HepG2 (cell line): ENCODE data around the gene NDOR1. TPM values are rescaled to one million over a fixed set of nuclear protein-coding genes. Genes with fewer than 3 reads are reported as not detected.

Experiments
- ATAD3A ChIP-seq: sonication (generic); formaldehyde crosslinking; IDR thresholded peaks from 2 replicates; pipeline ENCODE4 v1.4.0; 2020; ENCODE audit warnings: missing genetic modification reagents
- DNMT1 ChIP-seq: sonication (generic); formaldehyde crosslinking; IDR thresholded peaks from 2 replicates; pipeline ENCODE4 v1.5.1; 2020; ENCODE audit warnings: mild to moderate bottlenecking, missing genetic modification reagents
- FOXK2 ChIP-seq: fragments of 450-650 bp; IDR thresholded peaks from 2 replicates; pipeline ENCODE4 v1.6.1; 2016
- HNF4A ChIP-seq: sonication (generic); formaldehyde crosslinking; IDR thresholded peaks from 2 replicates; pipeline ENCODE4 v1.4.0; 2020; ENCODE audit warnings: missing genetic modification reagents
- HNRNPK ChIP-seq: fragments of 200-400 bp; formaldehyde crosslinking; IDR thresholded peaks from 2 replicates; pipeline ENCODE4 v1.6.1; 2018; ENCODE audit warnings: low read length, low read depth, moderate library complexity, mild to moderate bottlenecking; ENCODE audit not compliant: poor library complexity, severe bottlenecking
- MED13 ChIP-seq: sonication (generic); formaldehyde crosslinking; IDR thresholded peaks from 2 replicates; pipeline ENCODE4 v1.5.0; 2020; ENCODE audit warnings: missing genetic modification reagents
- NCOA2 ChIP-seq: sonication (generic); formaldehyde crosslinking; IDR thresholded peaks from 2 replicates; pipeline ENCODE4 v1.8.0; 2022; ENCODE audit warnings: inconsistent platforms
- PRMT3 ChIP-seq: sonication (generic); formaldehyde crosslinking; IDR thresholded peaks from 2 replicates; pipeline ENCODE4 v1.8.1; 2022; ENCODE audit warnings: low read depth, mild to moderate bottlenecking, moderate library complexity, missing genetic modification reagents, borderline replicate concordance
- SPEN ChIP-seq: sonication (generic); formaldehyde crosslinking; IDR thresholded peaks from 2 replicates; pipeline ENCODE4 v1.5.1; 2020; ENCODE audit warnings: low read depth, mild to moderate bottlenecking, missing genetic modification reagents
- SRSF1 ChIP-seq: fragments of 200-400 bp; formaldehyde crosslinking; optimal IDR thresholded peaks from 2 replicates; pipeline ENCODE3; 2017; ENCODE audit warnings: mild to moderate bottlenecking, low read depth, low read length, moderate library complexity
- TCF12 ChIP-seq, 2 experiments: fragments of 450-650 bp in 1 of 2; sonication (generic) in 1 of 2; formaldehyde crosslinking in 1 of 2; IDR thresholded peaks; 2 replicates each; pipeline versions ENCODE4 v1.6.1 to v1.8.0; 2017 to 2022; ENCODE audit warnings: antibody characterized with exemption in 1 of 2, mild to moderate bottlenecking in 1 of 2, missing genetic modification reagents in 1 of 2, moderate library complexity in 1 of 2
- ZBTB7B ChIP-seq: sonication (generic); formaldehyde crosslinking; IDR thresholded peaks from 2 replicates; pipeline ENCODE4 v1.4.0; 2020; ENCODE audit warnings: missing genetic modification reagents
- ZKSCAN1 ChIP-seq: fragments of 150-350 bp; IDR thresholded peaks from 2 replicates; pipeline ENCODE4 v1.6.1; 2014; ENCODE audit warnings: low read length
- ZNF160 ChIP-seq: sonication (generic); formaldehyde crosslinking; IDR thresholded peaks from 2 replicates; pipeline ENCODE4 v1.8.0; 2022; ENCODE audit warnings: mild to moderate bottlenecking, inconsistent platforms, missing genetic modification reagents
- ZNF263 ChIP-seq: sonication (generic); formaldehyde crosslinking; IDR thresholded peaks from 2 replicates; pipeline ENCODE4 v1.4.0; 2020; ENCODE audit warnings: missing genetic modification reagents
- ZNF329 ChIP-seq: sonication (generic); formaldehyde crosslinking; IDR thresholded peaks from 2 replicates; pipeline ENCODE4 v1.9.0; 2021; ENCODE audit warnings: low read depth, mild to moderate bottlenecking, missing genetic modification reagents
- ZNF430 ChIP-seq: sonication (generic); formaldehyde crosslinking; IDR thresholded peaks from 2 replicates; pipeline ENCODE4 v1.9.0; 2021; ENCODE audit warnings: mild to moderate bottlenecking, missing genetic modification reagents
- ZNF431 ChIP-seq: sonication (generic); formaldehyde crosslinking; IDR thresholded peaks from 2 replicates; pipeline ENCODE4 v1.9.0; 2022; ENCODE audit warnings: missing genetic modification reagents, low read depth, mild to moderate bottlenecking, borderline replicate concordance
- polyA plus RNA-seq, 8 experiments: library from polyadenylated mRNA; depleted of rRNA in 3 of 8; stranded (reverse) in 7 of 8; unstranded in 1 of 8; fragments of >200 nt; fragmentation: Illumina TruSeq in 4 of 8; extraction: Trizol in 4 of 8; gene quantifications; 2 replicates each; pipeline versions ENCODE4 v1.2.1 to v1.2.3, GENCODE V29; 2011 to 2016; ENCODE audit warnings: low read depth in 4 of 8, missing spikeins in 1 of 8, mixed read lengths in 1 of 8; ENCODE audit not compliant: insufficient read depth in 1 of 8
- total RNA-seq, 5 experiments: library from RNA; depleted of rRNA; stranded (reverse); fragments of >200 nt; fragmentation: Illumina TruSeq; extraction: Trizol; gene quantifications; 2 replicates each; pipeline ENCODE4 v1.2.3, GENCODE V29; 2016; ENCODE audit warnings: low read depth in 1 of 5
- TF ChIP-seq, protein P1 (sequence below): IDR thresholded peaks from 2 replicates; pipeline ENCODE4 v1.6.1; 2016; ENCODE audit warnings: mild to moderate bottlenecking, missing biosample characterization, missing genetic modification reagents
- TF ChIP-seq, protein P2 (sequence below): sonication (generic); formaldehyde crosslinking; IDR thresholded peaks from 2 replicates; pipeline ENCODE4 v1.4.0; 2020; ENCODE audit warnings: missing genetic modification reagents, borderline replicate concordance
- TF ChIP-seq, protein P3 (sequence below): sonication (generic); formaldehyde crosslinking; IDR thresholded peaks from 2 replicates; pipeline ENCODE4 v1.5.0; 2020; ENCODE audit warnings: mild to moderate bottlenecking, missing genetic modification reagents, borderline replicate concordance

Gene NDOR1
- total and polyA plus RNA-seq, 2 of the 13 experiments (the other 11 are each of a cell fraction or from before 2014, with no cell fraction given) = 3.6 to 8.7 TPM

DNA sequence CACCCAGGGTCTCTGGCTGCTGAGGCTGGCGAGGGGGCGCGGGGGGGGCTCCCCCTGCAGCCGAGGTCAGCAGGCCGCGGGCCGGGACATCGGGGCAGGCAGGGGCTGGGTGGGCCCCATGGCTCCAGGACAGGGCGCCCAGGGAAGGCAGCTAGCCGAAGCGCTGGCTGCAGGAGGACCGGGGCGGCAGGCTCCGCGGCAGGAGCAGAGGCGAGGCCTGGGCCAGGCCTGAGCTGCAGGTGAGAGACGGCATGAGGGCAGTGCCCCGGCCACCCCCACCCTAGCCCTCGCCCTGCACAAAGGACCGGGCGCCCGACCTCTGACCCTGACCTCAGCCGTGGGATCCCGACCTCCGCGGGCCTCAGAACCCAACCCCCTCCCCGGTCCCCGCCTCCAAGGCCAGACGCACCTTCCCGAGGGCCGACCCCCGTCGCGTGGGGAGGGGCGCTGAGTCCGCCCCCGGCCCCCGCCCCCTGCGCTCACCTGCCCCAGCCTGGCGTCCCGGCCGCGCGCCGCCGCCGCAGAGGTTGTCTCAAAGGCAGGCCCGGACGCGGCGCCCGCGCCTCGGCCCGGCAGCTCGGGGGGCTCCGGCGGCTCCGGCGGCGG lies 16.1 kb downstream of the NDOR1 start (continued):
- TF ChIP-seq TCF12 (IDR thresholded peaks at IDR 0.05) = no peak
- TF ChIP-seq TCF12 (CRISPR knock-in tag; IDR thresholded peaks at IDR 0.05) = 0 out of 2 replicates have a peak, but pooled peaks have one; percentile 50
- peak; percentile 31; the same call in 1 of the 2 replicates for TF ChIP-seq ZNF329 (CRISPR knock-in tag)
- TF ChIP-seq SPEN (CRISPR knock-in tag) = peak; percentile 73
- TF ChIP-seq NCOA2 (CRISPR knock-in tag) = peak; percentile 16; the same call in 1 of the 2 replicates
- no peak for TF ChIP-seq FOXK2
- TF ChIP-seq, protein P1, sequence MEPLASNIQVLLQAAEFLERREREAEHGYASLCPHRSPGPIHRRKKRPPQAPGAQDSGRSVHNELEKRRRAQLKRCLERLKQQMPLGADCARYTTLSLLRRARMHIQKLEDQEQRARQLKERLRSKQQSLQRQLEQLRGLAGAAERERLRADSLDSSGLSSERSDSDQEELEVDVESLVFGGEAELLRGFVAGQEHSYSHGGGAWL (CRISPR knock-in tag) = peak; percentile 59; the same call in 1 of the 2 replicates
- TF ChIP-seq PRMT3 (CRISPR knock-in tag) = no peak
- peak; percentile 62 for TF ChIP-seq HNF4A
- 0 out of 2 replicates have a peak, but pooled peaks have one; percentile 24 for TF ChIP-seq ZNF263 (CRISPR knock-in tag)
- peak; percentile 50 for TF ChIP-seq SRSF1
- TF ChIP-seq ZKSCAN1 = no peak
- TF ChIP-seq ZBTB7B (CRISPR knock-in tag) = peak; percentile 57
- TF ChIP-seq ZNF160 = no peak
- TF ChIP-seq DNMT1 (CRISPR knock-in tag) = no peak
- TF ChIP-seq ZNF431 (CRISPR knock-in tag) = no peak
- TF ChIP-seq, protein P2, sequence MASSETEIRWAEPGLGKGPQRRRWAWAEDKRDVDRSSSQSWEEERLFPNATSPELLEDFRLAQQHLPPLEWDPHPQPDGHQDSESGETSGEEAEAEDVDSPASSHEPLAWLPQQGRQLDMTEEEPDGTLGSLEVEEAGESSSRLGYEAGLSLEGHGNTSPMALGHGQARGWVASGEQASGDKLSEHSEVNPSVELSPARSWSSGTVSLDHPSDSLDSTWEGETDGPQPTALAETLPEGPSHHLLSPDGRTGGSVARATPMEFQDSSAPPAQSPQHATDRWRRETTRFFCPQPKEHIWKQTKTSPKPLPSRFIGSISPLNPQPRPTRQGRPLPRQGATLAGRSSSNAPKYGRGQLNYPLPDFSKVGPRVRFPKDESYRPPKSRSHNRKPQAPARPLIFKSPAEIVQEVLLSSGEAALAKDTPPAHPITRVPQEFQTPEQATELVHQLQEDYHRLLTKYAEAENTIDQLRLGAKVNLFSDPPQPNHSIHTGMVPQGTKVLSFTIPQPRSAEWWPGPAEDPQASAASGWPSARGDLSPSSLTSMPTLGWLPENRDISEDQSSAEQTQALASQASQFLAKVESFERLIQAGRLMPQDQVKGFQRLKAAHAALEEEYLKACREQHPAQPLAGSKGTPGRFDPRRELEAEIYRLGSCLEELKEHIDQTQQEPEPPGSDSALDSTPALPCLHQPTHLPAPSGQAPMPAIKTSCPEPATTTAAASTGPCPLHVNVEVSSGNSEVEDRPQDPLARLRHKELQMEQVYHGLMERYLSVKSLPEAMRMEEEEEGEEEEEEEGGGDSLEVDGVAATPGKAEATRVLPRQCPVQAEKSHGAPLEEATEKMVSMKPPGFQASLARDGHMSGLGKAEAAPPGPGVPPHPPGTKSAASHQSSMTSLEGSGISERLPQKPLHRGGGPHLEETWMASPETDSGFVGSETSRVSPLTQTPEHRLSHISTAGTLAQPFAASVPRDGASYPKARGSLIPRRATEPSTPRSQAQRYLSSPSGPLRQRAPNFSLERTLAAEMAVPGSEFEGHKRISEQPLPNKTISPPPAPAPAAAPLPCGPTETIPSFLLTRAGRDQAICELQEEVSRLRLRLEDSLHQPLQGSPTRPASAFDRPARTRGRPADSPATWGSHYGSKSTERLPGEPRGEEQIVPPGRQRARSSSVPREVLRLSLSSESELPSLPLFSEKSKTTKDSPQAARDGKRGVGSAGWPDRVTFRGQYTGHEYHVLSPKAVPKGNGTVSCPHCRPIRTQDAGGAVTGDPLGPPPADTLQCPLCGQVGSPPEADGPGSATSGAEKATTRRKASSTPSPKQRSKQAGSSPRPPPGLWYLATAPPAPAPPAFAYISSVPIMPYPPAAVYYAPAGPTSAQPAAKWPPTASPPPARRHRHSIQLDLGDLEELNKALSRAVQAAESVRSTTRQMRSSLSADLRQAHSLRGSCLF (CRISPR knock-in tag) = no peak
- TF ChIP-seq ATAD3A (CRISPR knock-in tag) = no peak
- TF ChIP-seq HNRNPK = peak; percentile 78
- peak; percentile 37; the same call in 1 of the 2 replicates for TF ChIP-seq MED13 (CRISPR knock-in tag)
- peak; percentile 30; the same call in 1 of the 2 replicates for TF ChIP-seq ZNF430 (CRISPR knock-in tag)
- TF ChIP-seq, protein P3, sequence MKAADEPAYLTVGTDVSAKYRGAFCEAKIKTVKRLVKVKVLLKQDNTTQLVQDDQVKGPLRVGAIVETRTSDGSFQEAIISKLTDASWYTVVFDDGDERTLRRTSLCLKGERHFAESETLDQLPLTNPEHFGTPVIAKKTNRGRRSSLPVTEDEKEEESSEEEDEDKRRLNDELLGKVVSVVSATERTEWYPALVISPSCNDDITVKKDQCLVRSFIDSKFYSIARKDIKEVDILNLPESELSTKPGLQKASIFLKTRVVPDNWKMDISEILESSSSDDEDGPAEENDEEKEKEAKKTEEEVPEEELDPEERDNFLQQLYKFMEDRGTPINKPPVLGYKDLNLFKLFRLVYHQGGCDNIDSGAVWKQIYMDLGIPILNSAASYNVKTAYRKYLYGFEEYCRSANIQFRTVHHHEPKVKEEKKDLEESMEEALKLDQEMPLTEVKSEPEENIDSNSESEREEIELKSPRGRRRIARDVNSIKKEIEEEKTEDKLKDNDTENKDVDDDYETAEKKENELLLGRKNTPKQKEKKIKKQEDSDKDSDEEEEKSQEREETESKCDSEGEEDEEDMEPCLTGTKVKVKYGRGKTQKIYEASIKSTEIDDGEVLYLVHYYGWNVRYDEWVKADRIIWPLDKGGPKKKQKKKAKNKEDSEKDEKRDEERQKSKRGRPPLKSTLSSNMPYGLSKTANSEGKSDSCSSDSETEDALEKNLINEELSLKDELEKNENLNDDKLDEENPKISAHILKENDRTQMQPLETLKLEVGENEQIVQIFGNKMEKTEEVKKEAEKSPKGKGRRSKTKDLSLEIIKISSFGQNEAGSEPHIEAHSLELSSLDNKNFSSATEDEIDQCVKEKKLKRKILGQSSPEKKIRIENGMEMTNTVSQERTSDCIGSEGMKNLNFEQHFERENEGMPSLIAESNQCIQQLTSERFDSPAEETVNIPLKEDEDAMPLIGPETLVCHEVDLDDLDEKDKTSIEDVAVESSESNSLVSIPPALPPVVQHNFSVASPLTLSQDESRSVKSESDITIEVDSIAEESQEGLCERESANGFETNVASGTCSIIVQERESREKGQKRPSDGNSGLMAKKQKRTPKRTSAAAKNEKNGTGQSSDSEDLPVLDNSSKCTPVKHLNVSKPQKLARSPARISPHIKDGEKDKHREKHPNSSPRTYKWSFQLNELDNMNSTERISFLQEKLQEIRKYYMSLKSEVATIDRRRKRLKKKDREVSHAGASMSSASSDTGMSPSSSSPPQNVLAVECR (CRISPR knock-in tag) = peak; percentile 72; the same call in 1 of the 2 replicates
